GM12865 (cell line): ENCODE measurements around the gene C12orf43.

Experiments
- DNase-seq: peaks from one replicate; pipeline ENCODE4 v3.0.0; 2010; ENCODE audit warnings: low read depth
- H3K4me3 ChIP-seq: 2 replicates; pipeline ENCODE4 v1.5.1; 2011; ENCODE audit warnings: mild to moderate bottlenecking, low read depth, low read length, control low read depth
- TF ChIP-seq, protein P1 (sequence below): IDR thresholded peaks from 2 replicates; pipeline ENCODE4 v1.5.1; 2011; ENCODE audit warnings: low read length, control low read depth, low read depth, inconsistent platforms; ENCODE audit not compliant: insufficient read depth; ENCODE audit errors: missing control alignments

The C12orf43 gene

GRCh38 chr12:121043067-121043466, 26.8 kb upstream of the C12orf43 start:
- no peak overlapping the region for H3K4me3 ChIP-seq
- DNase-seq: no peak
- TF ChIP-seq, protein P1, sequence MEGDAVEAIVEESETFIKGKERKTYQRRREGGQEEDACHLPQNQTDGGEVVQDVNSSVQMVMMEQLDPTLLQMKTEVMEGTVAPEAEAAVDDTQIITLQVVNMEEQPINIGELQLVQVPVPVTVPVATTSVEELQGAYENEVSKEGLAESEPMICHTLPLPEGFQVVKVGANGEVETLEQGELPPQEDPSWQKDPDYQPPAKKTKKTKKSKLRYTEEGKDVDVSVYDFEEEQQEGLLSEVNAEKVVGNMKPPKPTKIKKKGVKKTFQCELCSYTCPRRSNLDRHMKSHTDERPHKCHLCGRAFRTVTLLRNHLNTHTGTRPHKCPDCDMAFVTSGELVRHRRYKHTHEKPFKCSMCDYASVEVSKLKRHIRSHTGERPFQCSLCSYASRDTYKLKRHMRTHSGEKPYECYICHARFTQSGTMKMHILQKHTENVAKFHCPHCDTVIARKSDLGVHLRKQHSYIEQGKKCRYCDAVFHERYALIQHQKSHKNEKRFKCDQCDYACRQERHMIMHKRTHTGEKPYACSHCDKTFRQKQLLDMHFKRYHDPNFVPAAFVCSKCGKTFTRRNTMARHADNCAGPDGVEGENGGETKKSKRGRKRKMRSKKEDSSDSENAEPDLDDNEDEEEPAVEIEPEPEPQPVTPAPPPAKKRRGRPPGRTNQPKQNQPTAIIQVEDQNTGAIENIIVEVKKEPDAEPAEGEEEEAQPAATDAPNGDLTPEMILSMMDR: no peak

- TF ChIP-seq, protein P1: no peak
- DNase-seq: peak; percentile 64
- H3K4me3 ChIP-seq: peak within 1 kb of the TSS; percentile 79
Observed at GRCh38 chr12:121038861-121039668, 22.8 kb upstream of the C12orf43 start, which contains the start of gene OASL. Gene OASL (minus strand): TSS chr12:121039246. CDS start chr12:121038971, 275 bp downstream.

GRCh38 chr12:121036810-121037326, 20.6 kb upstream of the C12orf43 start:
- DNase-seq: no peak
- TF ChIP-seq, protein P1: no peak
- no peak overlapping the region for H3K4me3 ChIP-seq

DNA sequence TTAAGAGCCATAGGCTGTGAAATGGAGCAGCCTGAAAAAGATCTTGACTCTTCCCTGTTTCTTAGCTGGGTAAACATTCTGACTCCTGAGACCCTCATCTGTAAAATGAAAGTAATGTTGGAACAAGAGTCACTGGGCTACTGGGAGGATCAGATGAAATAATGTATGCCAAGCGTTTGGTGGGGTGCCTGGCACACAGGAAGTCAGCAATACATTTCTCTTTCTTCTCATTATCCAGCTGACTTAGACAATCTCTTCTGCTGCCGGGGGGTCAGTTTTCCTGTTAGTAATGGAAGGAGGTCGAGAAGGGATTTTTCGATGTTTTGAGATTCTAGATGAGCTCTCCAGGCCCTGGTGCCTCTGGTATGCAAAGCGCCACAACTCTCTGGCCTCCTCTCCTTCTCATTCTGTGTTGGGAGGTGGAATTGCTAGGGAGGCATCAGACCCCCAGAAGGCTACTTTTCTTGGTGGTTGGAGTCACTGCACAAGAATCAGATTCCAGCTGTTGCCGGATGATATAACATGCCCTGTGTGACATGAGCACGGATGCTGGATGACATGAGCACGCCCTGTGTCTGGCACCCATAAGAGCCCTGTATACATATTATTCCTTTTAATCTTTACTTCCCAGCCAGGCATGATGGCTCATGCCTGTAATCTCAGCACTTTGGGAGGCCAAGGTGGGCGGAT, 18.5 kb upstream of the C12orf43 start:
- no peak for DNase-seq
- TF ChIP-seq, protein P1: no peak
- no peak overlapping the region for H3K4me3 ChIP-seq

GRCh38 chr12:121033625-121034349, 17.5 kb upstream of the C12orf43 start:
- TF ChIP-seq, protein P1: no peak
- no peak overlapping the region for H3K4me3 ChIP-seq
- DNase-seq: peak; percentile 45

DNA sequence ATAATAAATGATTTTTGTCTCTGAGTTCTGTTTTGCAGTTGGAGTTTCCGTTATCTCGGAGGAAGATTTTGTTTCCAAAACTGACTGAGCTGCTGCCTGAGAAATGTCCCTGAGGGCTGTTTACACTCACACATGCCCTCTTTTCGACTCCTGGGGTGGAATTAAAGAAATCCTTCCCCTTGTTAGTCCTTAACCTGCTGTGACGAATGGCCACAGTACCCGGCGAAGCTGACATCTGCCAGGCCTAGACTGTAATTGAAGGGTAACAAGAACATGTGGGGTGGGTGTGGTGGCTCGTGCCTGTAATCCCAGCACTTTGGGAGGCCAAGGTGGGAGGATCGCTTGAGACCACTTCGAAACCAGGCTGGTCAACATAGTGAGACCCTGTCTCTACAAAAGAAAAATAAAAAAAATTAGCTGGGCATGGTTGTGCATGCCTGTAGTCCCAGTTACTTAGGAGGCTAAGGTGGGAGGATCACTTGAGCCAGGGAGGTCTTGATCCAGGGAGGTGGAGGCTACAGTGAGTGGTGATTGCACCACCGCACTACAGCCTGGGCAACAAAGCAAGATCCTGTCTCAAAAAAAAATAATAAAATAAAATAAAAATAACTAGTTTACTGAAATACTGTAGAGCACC, 14.4 kb upstream of the C12orf43 start:
- TF ChIP-seq, protein P1: no peak
- no peak overlapping the region for H3K4me3 ChIP-seq
- DNase-seq: no peak
